Trophoblast cell (in vitro differentiated cells and primary cell): ENCODE measurements around the gene FBXL5.

Experiments
- DNase-seq, 2 donors: peaks; one replicate each; pipeline ENCODE4 v3.0.0-alpha.2; 2016
- H2AFZ ChIP-seq: 2 replicates; pipeline ENCODE4 v1.6.1; 2013; ENCODE audit warnings: low read length, moderate library complexity, mild to moderate bottlenecking; ENCODE audit not compliant: insufficient read depth, poor library complexity
- H2AK5ac ChIP-seq: 2 replicates; pipeline ENCODE4 v1.6.1; 2013; ENCODE audit warnings: mild to moderate bottlenecking, low read length
- H2BK120ac ChIP-seq: 2 replicates; pipeline ENCODE4 v1.6.1; 2013; ENCODE audit warnings: low read length, mild to moderate bottlenecking, moderate library complexity; ENCODE audit not compliant: insufficient read depth, poor library complexity
- H2BK12ac ChIP-seq: 2 replicates; pipeline ENCODE4 v1.6.1; 2013; ENCODE audit warnings: mild to moderate bottlenecking, low read length, moderate library complexity
- H2BK5ac ChIP-seq: 2 replicates; pipeline ENCODE4 v1.6.1; 2013; ENCODE audit warnings: low read length, low read depth, moderate library complexity, mild to moderate bottlenecking; ENCODE audit not compliant: poor library complexity
- H3K14ac ChIP-seq: 2 replicates; pipeline ENCODE4 v1.6.1; 2013; ENCODE audit warnings: mild to moderate bottlenecking, low read length
- H3K18ac ChIP-seq: 2 replicates; pipeline ENCODE4 v1.6.1; 2013; ENCODE audit warnings: mild to moderate bottlenecking, low read length
- H3K23ac ChIP-seq: 2 replicates; pipeline ENCODE4 v1.6.1; 2013; ENCODE audit warnings: low read length
- H3K27ac ChIP-seq: 2 replicates; pipeline ENCODE4 v1.5.1; 2013; ENCODE audit warnings: low read depth, mild to moderate bottlenecking, inconsistent platforms, low read length, moderate library complexity
- H3K27me3 ChIP-seq: 2 replicates; pipeline ENCODE4 v1.6.1; 2013; ENCODE audit warnings: inconsistent platforms, mild to moderate bottlenecking, low read length, moderate library complexity; ENCODE audit not compliant: insufficient read depth
- H3K36me3 ChIP-seq, 2 experiments: 1 replicate in 1 of 2; 2 replicates in 1 of 2; pipeline ENCODE4 v1.6.1; 2013; ENCODE audit warnings: low read length in 2 of 2, mild to moderate bottlenecking in 2 of 2, moderate library complexity in 1 of 2; ENCODE audit not compliant: insufficient read depth in 2 of 2, control insufficient read depth in 1 of 2
- H3K4ac ChIP-seq: 2 replicates; pipeline ENCODE4 v1.6.1; 2013; ENCODE audit warnings: low read depth, mild to moderate bottlenecking, low read length, moderate library complexity
- H3K4me1 ChIP-seq, 2 experiments: 1 replicate in 1 of 2; 2 replicates in 1 of 2; pipeline ENCODE4 v1.6.1; 2013; ENCODE audit warnings: low read length in 2 of 2, mild to moderate bottlenecking in 2 of 2, moderate library complexity in 1 of 2; ENCODE audit not compliant: insufficient read depth in 2 of 2, control insufficient read depth in 1 of 2
- H3K4me2 ChIP-seq: 2 replicates; pipeline ENCODE4 v1.6.1; 2013; ENCODE audit warnings: inconsistent platforms, mild to moderate bottlenecking, low read length, moderate library complexity
- H3K4me3 ChIP-seq: 2 replicates; pipeline ENCODE4 v1.5.1; 2013; ENCODE audit warnings: mild to moderate bottlenecking, low read depth, low read length, inconsistent platforms
- H3K79me1 ChIP-seq: one replicate; pipeline ENCODE4 v1.6.1; 2013; ENCODE audit warnings: low read length
- H3K79me2 ChIP-seq: 2 replicates; pipeline ENCODE4 v1.6.1; 2013; ENCODE audit warnings: low read length, mild to moderate bottlenecking; ENCODE audit not compliant: control insufficient read depth, insufficient read depth, poor library complexity
- H3K9ac ChIP-seq: 2 replicates; pipeline ENCODE4 v1.6.1; 2013; ENCODE audit warnings: mild to moderate bottlenecking, low read length
- H3K9me3 ChIP-seq: 2 replicates; pipeline ENCODE4 v1.6.1; 2013; ENCODE audit warnings: low read depth, mild to moderate bottlenecking, control low read depth, inconsistent platforms, low read length; ENCODE audit not compliant: insufficient read depth
- H4K12ac ChIP-seq: 2 replicates; pipeline ENCODE4 v1.6.1; 2013; ENCODE audit warnings: low read depth, mild to moderate bottlenecking, low read length, moderate library complexity
- H4K8ac ChIP-seq: 2 replicates; pipeline ENCODE4 v1.6.1; 2013; ENCODE audit warnings: low read depth, mild to moderate bottlenecking, low read length, moderate library complexity
- H4K91ac ChIP-seq: one replicate; pipeline ENCODE4 v1.6.1; 2013; ENCODE audit warnings: low read depth, mild to moderate bottlenecking, low read length, moderate library complexity
- WGBS: extraction: QIAGEN DNeasy Blood & Tissue Kit; methylation state at CpG from one replicate; pipeline ENCODE4 v1.1.7; 2013; ENCODE audit warnings: missing lambda C conversion rate; ENCODE audit not compliant: insufficient read length, insufficient coverage; ENCODE audit errors: extremely low coverage; 5-methylcytosine and 5-hydroxymethylcytosine counted together

FBXL5 gene

GRCh38 chr4:15610855-15611254 is 44.3 kb downstream of the FBXL5 start:
- no peak overlapping the region for H3K23ac ChIP-seq
- no peak overlapping the region for H2AK5ac ChIP-seq
- no peak overlapping the region for H2AFZ ChIP-seq
- H3K79me1 ChIP-seq: no peaks in the 10 kb centered on the region
- no peak overlapping the region for H4K8ac ChIP-seq
- no peak overlapping the region for H3K4me3 ChIP-seq
- H3K4me1 ChIP-seq: no peaks in the 10 kb centered on the region
- WGBS: no CpG with 5 or more reads among the region's 2 CpGs
- no peak overlapping the region for H3K9ac ChIP-seq
- peaks cover 0 to 4% of the 10 kb centered on the region in 2 experiments for H3K36me3 ChIP-seq
- H2BK120ac ChIP-seq: no peak overlapping the region
- H3K4ac ChIP-seq: no peak overlapping the region
- DNase-seq: no peak
- no peak overlapping the region for H2BK12ac ChIP-seq
- no peaks in the 10 kb centered on the region for H3K79me2 ChIP-seq
- H3K9me3 ChIP-seq: no peaks in the 10 kb centered on the region
- H4K91ac ChIP-seq: no peak overlapping the region
- no peak overlapping the region for H3K18ac ChIP-seq
- no peak overlapping the region for H3K4me2 ChIP-seq
- no peaks in the 10 kb centered on the region for H3K27me3 ChIP-seq
- H3K14ac ChIP-seq: no peak overlapping the region
- no peak overlapping the region for H2BK5ac ChIP-seq
- H3K27ac ChIP-seq: no peak overlapping the region
- no peak overlapping the region for H4K12ac ChIP-seq

GRCh38 chr4:15605537-15605936 is 49.6 kb downstream of the FBXL5 start:
- Histone ChIP-seq H4K8ac (no peak overlapping the region), H2BK5ac (no peak overlapping the region), H3K27ac (no peak overlapping the region), H2BK120ac (no peak overlapping the region), H3K4me1 (no peaks in the 10 kb centered on the region), H2AK5ac (no peak overlapping the region), H3K18ac (no peak overlapping the region), H3K14ac (no peak overlapping the region), H3K79me2 (no peaks in the 10 kb centered on the region), H3K23ac (no peak overlapping the region), H3K36me3 (peaks cover 4 to 5% of the 10 kb centered on the region in 2 experiments), H4K12ac (no peak overlapping the region), H3K79me1 (no peaks in the 10 kb centered on the region), H3K4ac (no peak overlapping the region), H3K4me3 (no peak overlapping the region), H2BK12ac (no peak overlapping the region), H3K4me2 (no peak overlapping the region), H3K9ac (no peak overlapping the region), H4K91ac (no peak overlapping the region), H2AFZ (no peak overlapping the region), H3K27me3 (no peaks in the 10 kb centered on the region), H3K9me3 (no peaks in the 10 kb centered on the region)
- DNase-seq: no peak
- WGBS: no CpG with 5 or more reads among the region's 5 CpGs

GRCh38 chr4:15601862-15602261 is 53.3 kb downstream of the FBXL5 start:
- H2BK5ac ChIP-seq: no peak overlapping the region
- H2BK12ac ChIP-seq: no peak overlapping the region
- H4K8ac ChIP-seq: no peak overlapping the region
- no peak overlapping the region for H4K91ac ChIP-seq
- H3K4me1 ChIP-seq: no peaks in the 10 kb centered on the region
- no peak overlapping the region for H3K4ac ChIP-seq
- H3K18ac ChIP-seq: no peak overlapping the region
- H3K79me2 ChIP-seq: no peaks in the 10 kb centered on the region
- H2BK120ac ChIP-seq: no peak overlapping the region
- no peak overlapping the region for H3K23ac ChIP-seq
- no peak overlapping the region for H2AFZ ChIP-seq
- H3K9ac ChIP-seq: no peak overlapping the region
- H3K79me1 ChIP-seq: no peaks in the 10 kb centered on the region
- H3K4me2 ChIP-seq: no peak overlapping the region
- H3K9me3 ChIP-seq: no peaks in the 10 kb centered on the region
- H2AK5ac ChIP-seq: no peak overlapping the region
- no peak overlapping the region for H4K12ac ChIP-seq
- DNase-seq: no peak
- WGBS: no CpG with 5 or more reads among the region's 2 CpGs
- no peak overlapping the region for H3K4me3 ChIP-seq
- H3K27me3 ChIP-seq: no peaks in the 10 kb centered on the region
- peaks cover 6 to 7% of the 10 kb centered on the region in 2 experiments for H3K36me3 ChIP-seq
- no peak overlapping the region for H3K14ac ChIP-seq
- H3K27ac ChIP-seq: no peak overlapping the region

- Histone ChIP-seq H3K4ac (no peak overlapping the region), H3K27me3 (no peaks in the 10 kb centered on the region), H3K79me2 (no peaks in the 10 kb centered on the region), H3K4me2 (no peak overlapping the region), H3K23ac (no peak overlapping the region), H4K91ac (no peak overlapping the region), H4K12ac (no peak overlapping the region), H2BK12ac (no peak overlapping the region), H3K27ac (no peak overlapping the region), H3K4me1 (no peaks in the 10 kb centered on the region), H3K18ac (no peak overlapping the region), H3K14ac (no peak overlapping the region), H3K36me3 (peaks cover 6 to 7% of the 10 kb centered on the region in 2 experiments), H4K8ac (no peak overlapping the region), H3K9ac (no peak overlapping the region), H2AK5ac (no peak overlapping the region), H3K4me3 (no peak overlapping the region), H2AFZ (no peak overlapping the region), H3K79me1 (no peaks in the 10 kb centered on the region), H2BK5ac (no peak overlapping the region), H2BK120ac (no peak overlapping the region), H3K9me3 (no peaks in the 10 kb centered on the region)
- DNase-seq: no peak
- no CpG with 5 or more reads among the region's 3 CpGs for WGBS
Measured at GRCh38 chr4:15600176-15600575, 55.0 kb downstream of the FBXL5 start.
